ENCODE data around the gene SAA1. TPM values are rescaled to one million over a fixed set of nuclear protein-coding genes. Genes with fewer than 3 reads are reported as not detected.
"Not testable (repeated sequence)": the region's sequence is repeated elsewhere in the genome, so short reads cannot be mapped to it uniquely, and the experiment has no call there.

The SAA1 gene
- polyA plus RNA-seq (ENCODE audit: insufficient read length in 3 of 3), result not detected
- long read RNA-seq, donor 1, result 0 reads
- long read RNA-seq, donor 2, result 0 reads
- long read RNA-seq, donor 3, result 0 reads
- long read RNA-seq, donor 4, result 0 reads
- long read RNA-seq, donor 5, result 0 reads
- long read RNA-seq, donor 6, result 0 reads
- long read RNA-seq, donor 7, result 0 reads
- long read RNA-seq, donor 8, result 0 reads
- long read RNA-seq, donor 9, result 0 reads
- long read RNA-seq, donor 10, result 0 reads
- long read RNA-seq, donor 11, result 0 reads
- long read RNA-seq, donor 12, result 0 reads
- long read RNA-seq, donor 13, result 0 reads
- long read RNA-seq, donor 14, result 0 reads
- long read RNA-seq, donor 15, result 0 reads
- long read RNA-seq, donor 16, result 0 reads

DNA sequence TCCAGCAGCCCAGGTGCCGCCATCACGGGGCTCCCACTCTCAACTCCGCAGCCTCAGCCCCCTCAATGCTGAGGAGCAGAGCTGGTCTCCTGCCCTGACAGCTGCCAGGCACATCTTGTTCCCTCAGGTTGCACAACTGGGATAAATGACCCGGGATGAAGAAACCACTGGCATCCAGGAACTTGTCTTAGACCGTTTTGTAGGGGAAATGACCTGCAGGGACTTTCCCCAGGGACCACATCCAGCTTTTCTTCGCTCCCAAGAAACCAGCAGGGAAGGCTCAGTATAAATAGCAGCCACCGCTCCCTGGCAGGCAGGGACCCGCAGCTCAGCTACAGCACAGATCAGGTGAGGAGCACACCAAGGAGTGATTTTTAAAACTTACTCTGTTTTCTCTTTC lies at the start of gene SAA1:
TSS of gene SAA1 (plus strand) at position 316 of the 400 bp plus-strand sequence. CDS start 624 bp downstream, outside the sequence.
- no peak for DNase-seq (ENCODE audit: extremely low read depth in 1 of 11, low read depth in 9 of 11, low spot score in 4 of 11)

DNA sequence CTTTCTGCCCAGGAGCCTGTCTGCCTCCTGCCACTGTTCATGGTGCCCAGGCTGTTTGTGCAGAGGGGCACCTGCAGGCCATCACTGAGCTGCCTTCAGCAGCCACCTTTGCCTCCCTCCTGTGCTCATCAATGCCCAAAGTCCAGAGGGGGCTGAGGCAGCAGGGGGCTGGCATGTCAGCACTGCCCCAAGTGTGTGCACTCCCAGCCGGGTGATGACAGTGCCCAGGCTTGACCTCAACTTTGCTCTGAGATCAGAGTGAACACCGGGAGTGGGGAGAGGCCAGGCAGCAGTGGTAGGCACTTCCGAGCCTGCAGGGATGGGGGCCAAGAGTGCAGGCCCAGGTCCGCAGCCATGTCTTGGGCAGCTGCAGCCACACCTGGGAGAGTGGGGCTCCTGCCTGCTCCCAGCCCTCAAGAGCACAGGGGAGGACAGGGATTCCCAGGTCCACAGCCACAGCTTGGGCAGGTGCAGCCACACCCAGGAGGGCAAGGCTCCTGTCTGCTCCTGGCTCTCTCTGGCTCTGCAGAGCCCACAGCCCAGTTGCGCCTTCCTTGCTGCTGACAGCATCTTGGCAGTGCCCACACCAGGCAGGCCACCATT lies 44.7 kb upstream of the SAA1 start:
- DNase-seq (ENCODE audit: extremely low read depth in 1 of 11, low read depth in 9 of 11, low spot score in 4 of 11), result no peak

DNA sequence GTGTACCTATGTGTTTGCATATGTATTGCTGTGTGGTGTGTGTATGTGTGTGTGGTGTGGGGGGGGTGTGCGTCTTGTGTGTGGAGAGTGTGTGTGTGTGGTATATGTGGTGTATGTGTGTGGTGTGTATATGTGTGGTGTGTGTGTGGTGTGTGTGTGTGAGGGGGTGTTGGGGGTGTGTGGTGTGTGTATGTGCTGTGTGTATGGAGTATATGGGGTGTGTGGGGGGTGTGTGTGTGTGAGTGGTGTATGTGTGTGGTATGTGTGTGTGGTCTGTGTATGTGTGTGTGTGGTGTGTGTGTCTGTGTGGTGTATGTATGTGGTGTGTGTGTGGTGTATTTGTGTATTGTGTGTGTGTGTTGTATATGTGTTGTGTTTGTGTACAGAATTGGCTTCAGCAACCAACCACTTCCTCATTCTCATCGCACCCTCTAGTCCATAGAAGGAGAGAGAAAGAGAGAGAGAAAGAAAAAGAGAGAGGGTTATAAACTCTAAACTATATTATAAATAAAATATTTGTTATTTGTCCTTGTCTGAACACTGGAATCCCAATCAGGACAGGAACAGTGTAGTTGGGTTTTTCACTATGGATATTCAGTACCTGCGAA lies 43.1 kb upstream of the SAA1 start:
- DNase-seq (ENCODE audit: extremely low read depth in 1 of 11, low read depth in 9 of 11, low spot score in 4 of 11), result no peak

DNA sequence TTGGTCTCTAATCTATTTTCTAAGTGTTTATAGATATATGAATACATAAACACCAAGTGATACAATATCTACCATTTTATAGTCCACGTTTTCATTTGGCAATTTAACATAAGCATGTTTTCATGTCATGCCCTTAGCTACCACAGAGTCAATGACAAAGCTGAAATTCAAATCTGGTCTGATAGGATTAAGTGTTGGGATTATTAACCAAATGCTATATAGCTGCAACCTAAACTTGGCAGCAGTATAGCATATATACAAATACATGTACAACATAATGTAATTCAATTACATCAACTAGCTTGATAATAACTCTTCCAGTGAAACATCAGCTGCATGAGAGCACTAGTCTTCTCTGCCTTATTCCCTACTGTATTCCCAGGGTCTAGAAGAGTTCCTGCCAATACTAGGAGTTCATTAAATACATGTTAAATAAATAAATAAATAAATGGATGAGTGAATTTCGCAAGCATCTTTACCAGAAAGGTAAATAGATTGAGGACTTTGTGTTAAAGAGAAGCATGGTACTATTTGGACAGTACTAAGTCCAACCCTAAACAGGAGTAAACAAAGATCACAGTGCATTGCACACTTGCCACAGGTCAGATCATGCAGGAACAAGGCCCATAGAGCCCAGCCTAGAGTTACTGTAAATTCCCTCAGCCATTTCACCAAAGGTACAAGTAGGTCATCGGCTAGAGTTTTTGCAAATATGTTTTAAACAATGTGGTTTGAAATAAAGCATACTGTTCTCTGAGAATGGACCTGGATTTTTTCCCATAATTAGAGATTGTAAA lies 42.3 kb upstream of the SAA1 start:
- no peak for DNase-seq (ENCODE audit: extremely low read depth in 1 of 11, low read depth in 9 of 11, low spot score in 4 of 11)

DNA sequence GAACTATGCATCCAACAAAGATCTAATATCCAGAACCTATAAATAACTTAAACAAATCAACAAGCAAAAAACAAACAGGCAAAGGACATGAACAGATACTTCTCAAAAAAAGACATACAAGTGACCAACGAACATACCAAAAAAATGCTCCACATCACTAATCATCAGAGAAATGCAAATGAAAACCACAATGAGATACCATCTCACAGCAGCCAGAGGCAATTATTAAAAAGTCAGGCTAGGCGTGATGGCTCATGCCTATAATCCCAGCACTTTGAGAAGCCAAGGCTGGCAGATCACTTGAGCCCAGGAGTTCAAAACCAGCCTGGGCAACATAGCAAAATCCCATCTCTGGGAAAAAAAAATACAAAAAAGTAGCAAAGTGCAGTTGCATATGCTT lies 40.2 kb upstream of the SAA1 start:
- no peak for DNase-seq (ENCODE audit: extremely low read depth in 1 of 11, low read depth in 9 of 11, low spot score in 4 of 11)

DNA sequence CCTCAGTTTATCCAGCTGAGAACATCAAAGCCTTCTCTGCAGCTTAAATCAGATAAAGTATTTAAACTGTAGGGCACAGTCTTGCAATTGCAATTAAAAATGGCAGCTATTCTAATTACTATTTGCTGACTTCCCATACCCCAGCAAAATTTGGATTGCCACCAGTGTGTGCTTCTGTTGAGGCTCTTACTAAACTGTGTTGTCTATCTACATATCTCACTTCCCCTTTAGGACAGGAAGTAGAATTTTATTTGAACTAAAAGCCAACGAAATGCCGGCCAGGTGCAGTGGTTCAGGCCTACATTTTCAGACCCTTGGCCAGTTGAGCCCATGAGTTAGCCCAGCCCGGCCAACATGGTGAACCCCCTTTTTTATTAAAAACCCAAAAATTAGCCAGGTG lies 36.6 kb upstream of the SAA1 start:
- no peak for DNase-seq (ENCODE audit: extremely low read depth in 1 of 11, low read depth in 9 of 11, low spot score in 4 of 11)

DNA sequence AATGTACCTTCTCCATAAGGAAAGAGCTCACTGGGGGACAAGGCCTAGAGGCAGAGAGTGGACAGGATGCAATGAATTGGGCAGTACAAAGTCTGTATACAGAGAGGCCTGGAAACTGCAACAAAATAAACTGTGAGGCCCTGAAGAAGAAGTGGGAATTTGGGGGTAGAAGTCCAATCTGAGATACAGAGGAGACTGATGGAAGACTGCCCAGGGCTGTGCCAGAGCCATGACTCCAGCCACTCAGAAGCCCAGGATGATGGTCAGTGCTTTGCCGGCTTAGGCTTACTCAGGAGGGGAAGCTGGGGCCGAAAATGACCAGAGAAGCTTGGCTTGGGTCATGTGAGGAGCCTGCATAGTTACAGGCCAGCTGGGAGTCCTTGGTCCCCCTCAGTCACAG lies 35.2 kb upstream of the SAA1 start:
- no peak for DNase-seq (ENCODE audit: extremely low read depth in 1 of 11, low read depth in 9 of 11, low spot score in 4 of 11)

DNA sequence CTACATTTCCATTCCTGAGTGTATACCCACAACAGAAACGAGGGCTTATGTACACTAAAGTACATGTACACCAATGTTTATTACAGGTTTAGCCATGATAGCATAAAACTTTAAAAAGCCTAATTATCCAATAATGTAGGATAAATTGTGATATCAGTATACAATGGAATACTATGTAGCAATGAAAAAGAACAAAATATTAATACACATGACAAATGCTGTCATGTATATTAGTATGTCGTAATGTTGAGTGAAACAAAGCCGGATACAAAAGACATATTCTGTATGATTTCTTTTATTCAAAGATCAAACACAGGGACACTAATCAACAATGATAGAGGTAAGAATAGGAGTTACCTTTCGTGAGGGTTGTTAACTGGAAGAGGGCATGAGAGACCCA lies 32.2 kb upstream of the SAA1 start:
- no peak for DNase-seq (ENCODE audit: extremely low read depth in 1 of 11, low read depth in 9 of 11, low spot score in 4 of 11)

DNA sequence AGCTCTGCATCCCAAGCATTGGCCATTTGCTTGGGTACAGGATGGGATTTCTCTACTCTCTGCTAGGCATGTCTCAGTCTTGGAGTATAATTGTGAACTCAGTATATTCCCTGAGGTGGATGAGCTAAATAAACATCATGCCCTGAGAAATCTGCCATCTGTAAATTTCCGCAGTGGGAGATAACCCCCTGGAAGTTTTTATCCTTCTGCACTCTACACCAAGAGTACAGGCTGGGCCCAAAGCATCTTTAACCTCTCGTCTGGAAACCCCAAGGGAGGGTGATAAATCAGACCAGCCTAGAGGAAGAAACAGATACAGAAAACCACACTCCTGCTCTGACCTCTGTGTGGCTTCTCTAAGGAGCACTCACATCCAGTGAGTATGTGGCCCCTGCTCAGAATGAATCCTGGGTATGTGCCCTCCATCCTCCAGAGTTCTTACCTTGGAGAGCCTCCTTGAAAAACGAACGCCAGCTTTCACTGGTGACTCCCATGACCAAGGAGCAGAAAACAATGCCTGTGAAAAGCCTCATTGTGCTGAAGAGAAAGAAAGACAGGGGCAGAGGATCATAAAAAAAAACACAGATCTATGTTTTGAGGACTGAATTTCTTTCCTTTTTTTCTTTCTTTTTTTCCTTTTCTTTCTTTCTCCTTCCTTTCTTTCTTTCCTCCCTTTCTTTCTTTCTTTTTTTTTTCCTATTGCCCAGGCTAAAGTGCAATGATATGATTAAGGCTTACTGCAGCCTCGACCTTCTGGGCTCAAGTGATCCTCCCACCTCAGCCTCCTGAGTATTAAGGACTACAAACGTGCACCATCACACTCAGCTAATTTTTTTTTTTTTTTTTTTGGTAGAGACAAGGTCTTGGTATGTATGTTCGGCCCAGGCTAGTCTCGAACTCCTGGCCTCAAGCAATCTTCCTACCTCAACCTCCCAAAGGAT lies 30.4 kb upstream of the SAA1 start:
- no peak for DNase-seq (ENCODE audit: extremely low read depth in 1 of 11, low read depth in 9 of 11, low spot score in 4 of 11)

DNA sequence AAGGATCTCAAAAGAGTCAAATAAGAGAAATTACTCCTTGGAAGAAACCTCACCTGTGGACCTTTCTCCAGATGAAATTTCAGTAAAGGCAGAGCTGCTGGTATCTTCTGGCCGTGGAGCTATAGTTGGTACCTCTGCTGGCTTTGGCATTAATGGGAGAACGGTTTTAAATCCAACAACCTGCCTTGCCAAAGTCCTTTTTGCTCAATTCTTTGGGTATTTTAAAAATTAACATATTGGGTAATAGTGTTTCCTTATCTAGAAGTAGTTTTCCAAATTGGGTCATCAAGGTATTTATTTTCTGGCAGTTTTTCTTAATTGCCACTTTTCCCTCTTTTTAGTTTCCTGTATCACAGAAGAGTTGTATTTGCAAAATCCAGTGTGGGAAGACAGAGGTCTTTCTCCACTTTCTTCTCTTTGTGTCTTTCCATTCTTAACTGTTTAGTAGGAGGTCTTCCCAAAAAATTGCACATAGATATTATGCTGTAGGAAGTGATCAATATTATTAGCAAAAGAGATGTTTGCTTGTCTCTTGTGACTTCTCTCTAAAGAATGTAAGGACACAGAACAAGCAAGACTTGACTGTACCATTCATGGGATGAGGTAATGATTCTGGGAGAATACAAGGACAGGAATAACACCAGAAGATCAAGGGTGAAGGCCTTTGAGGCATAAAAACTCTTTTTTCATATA lies 29.3 kb upstream of the SAA1 start, which contains the start of gene SAA4:
TSS of gene SAA4 (minus strand) at position 139 of the 693 bp plus-strand sequence. CDS start 876 bp downstream, outside the sequence.
- DNase-seq (ENCODE audit: extremely low read depth in 1 of 11, low read depth in 9 of 11, low spot score in 4 of 11), result no peak

DNA sequence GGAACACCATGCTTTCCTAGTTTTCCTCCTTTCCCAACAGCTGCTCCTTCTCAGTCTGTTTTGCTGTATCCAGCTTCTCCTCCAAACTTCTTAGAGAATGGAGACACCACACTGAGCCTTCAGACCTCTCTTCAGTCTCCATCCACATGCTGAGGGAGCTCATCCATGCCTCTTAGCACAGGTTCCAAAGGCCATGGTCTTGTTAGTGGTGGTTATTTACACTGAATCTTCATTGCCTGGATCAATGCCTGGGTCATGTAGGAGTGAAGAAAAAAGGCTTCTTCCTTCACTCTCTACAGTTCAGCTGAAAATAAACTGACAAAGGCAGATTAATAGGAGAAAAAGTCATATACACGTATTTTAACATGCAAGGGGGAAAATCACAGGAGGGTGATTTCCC lies 26.4 kb upstream of the SAA1 start:
- DNase-seq (ENCODE audit: extremely low read depth in 1 of 11, low read depth in 9 of 11, low spot score in 4 of 11), result no peak

DNA sequence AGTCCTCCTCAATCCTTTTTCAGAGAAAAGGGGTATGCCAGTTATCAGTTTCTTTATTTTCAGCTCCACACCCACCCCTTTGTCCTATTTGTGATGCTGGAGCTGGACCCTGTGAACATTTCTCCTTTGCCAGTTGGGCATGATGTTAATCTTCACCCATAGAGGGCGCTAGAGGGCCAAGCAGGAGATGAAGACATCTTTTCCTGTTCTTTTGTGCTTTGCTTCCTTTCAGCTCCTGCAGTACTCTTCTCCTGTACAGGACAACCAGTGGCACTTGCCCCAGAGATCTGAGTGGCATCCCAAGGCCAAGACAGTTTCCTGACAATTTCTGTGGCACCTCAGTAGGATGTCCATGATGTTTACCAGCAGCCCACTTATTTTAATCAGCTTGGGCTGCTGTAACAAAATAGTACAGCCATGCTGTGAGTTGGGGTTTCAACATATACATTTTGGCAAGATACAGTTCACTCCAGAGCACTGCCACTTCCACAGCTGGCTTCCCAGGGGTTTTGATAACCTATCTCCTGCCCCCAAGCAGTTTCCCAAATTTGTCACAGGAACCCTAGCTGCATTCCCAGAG lies 22.2 kb upstream of the SAA1 start:
- DNase-seq (ENCODE audit: extremely low read depth in 1 of 11, low read depth in 9 of 11, low spot score in 4 of 11), result peak in 8 of 11 donors; percentile 2 to 32 (median 14)

DNA sequence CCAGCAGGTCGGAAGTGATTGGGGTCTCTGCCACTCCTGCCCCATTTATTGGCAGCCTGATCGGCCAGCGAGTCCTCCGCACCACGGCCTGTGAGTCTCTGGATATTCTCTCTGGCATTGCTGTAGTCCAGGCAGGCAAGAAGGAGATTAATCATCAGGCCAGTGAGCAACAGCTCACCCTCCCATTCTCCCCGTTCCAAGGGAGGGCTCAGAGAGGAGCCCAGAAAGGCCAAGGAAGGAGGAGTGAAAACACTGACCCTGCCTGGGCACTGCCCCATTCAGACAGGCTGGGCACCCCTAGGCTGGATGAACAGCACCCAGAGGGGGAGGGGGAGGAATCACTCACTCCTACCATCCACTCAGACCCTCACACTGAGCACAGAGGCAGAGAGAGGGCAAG lies 20.7 kb upstream of the SAA1 start:
- DNase-seq (ENCODE audit: extremely low read depth in 1 of 11, low read depth in 9 of 11, low spot score in 4 of 11), result no peak

DNA sequence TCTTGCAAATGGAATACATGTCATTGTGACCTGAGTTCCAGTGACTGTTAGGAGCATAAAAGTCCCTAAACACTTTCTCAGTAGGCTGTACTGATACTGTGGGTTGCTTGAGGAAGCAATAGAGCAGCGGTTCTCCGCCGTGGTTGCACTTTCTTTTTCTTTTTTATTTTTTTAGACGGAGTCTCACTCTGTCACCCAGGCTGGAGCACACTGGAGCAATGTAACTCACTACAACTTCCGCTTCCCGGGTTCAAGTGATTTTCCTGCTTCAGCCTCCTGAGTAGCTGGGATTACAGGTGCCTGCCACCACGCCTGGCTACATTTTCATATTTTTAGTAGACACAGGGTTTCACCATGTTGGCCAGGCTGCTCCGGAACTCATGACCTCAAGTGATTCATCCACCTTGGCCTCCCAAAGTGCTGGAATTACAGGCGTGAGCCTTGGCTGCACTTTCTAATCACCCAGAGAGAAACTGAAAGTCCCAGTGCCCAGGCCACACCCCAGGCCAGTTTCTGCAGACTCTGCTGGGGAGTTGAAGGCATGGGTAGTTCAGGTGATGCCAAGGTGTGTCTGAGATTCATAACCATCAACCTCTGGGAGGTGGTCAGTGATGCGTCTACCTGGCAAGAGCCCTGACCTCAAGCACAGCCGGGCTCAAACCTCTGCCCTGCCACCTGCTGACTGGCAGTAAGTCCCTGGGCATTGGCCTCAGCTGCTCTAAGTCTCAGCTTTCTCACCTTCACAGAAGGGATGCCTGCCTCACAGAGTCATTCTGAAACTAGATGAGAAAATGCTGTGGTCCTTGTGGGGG lies 19.5 kb upstream of the SAA1 start:
- not testable (repeated sequence) for DNase-seq (ENCODE audit: extremely low read depth in 1 of 11, low read depth in 9 of 11, low spot score in 4 of 11)

DNA sequence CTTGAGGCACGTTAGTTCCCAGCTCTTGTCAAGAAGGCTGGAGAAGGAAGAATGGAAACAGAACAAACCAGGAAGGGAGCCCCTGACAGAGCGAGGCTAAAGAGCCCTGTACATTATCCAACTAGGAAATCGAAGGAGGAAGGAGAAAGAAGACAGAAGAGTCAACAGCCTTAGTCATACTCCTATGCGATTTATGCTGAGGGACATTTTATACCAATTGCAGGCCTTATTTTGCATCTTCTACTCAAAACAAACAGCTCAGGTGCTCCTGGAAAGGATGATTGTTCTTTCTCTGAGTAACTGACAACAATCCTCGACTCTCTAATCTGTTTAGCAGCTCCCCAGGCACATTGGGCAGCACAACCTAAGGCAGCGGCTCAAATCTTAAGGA lies 18.9 kb upstream of the SAA1 start:
- not testable (repeated sequence) for DNase-seq (ENCODE audit: extremely low read depth in 1 of 11, low read depth in 9 of 11, low spot score in 4 of 11)

DNA sequence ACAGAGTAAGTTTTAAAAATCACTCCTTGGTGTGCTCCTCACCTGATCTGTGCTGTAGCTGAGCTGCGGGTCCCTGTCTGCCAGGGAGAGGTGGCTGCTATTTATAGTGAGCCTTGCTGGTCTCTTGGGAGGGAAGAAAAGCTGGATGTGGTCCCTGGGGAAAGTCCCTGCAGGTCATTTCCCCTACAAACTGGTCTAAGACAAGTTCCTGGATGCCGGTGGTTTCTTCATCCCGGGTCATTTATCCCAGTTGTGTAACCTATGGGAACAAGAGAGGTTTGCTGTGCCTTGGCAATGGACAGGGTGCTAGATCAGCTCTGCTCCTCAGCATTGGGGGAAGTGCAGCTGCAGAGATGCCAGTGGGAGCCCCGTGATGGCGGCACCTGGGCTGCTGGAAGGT lies 17.5 kb upstream of the SAA1 start, which contains the start of gene SAA2:
TSS of gene SAA2 (minus strand) at position 108 of the 400 bp plus-strand sequence. CDS start 657 bp downstream, outside the sequence.
- no peak for DNase-seq (ENCODE audit: extremely low read depth in 1 of 11, low read depth in 9 of 11, low spot score in 4 of 11)

DNA sequence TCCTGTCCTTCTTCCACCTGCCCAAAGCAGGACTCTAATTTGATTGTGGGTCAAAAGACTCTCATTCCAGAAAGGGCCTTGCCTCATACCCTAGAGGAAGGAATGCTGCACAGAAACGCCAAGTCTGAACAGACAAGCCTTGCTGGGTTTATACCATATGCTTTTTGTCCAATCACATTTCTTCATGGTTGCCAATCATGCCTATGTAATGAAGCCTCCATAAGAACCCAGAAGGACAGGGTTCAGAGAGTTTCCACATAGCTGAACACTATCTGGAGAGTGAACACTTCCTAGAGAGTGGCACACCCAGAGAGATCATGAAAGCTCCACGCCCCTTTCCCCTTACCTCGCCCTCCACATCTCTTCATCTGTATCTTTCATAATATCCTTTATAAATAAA lies 12.8 kb upstream of the SAA1 start:
- no peak for DNase-seq (ENCODE audit: extremely low read depth in 1 of 11, low read depth in 9 of 11, low spot score in 4 of 11)
